ENCODE measurements around the gene INPP4B. TPM values are rescaled to one million over a fixed set of nuclear protein-coding genes. Genes with fewer than 3 reads are reported as not detected.

The INPP4B gene
- total and polyA plus RNA-seq, 2 of the 4 experiments (the other 2 are of a cell fraction), result 1.8 to 14.0 TPM

- DNase-seq (no peak), ATAC-seq (ENCODE audit: low read depth) (no peak)
- Histone ChIP-seq H2BK5ac (ENCODE audit: low read depth, low read length, poor library complexity, severe bottlenecking) (no peak overlapping the region), H2BK15ac (ENCODE audit: low read depth, low read length) (no peak overlapping the region), H3K4me3 (ENCODE audit: insufficient read depth, low read depth, low read length) (no peak overlapping the region), H2AK5ac (ENCODE audit: low read depth, low read length) (no peak overlapping the region), H3K4me2 (ENCODE audit: low read depth, low read length) (no peak overlapping the region), H3K14ac (replicated peaks; ENCODE audit: low read depth, low read length) (no peak overlapping the region), H3K36me3 (ENCODE audit: control insufficient read depth, insufficient read depth, low read length) (no peaks in the 10 kb centered on the region), H2BK120ac (ENCODE audit: low read depth, low read length) (no peak overlapping the region), H4K20me1 (ENCODE audit: insufficient read depth, low read length) (no peaks in the 10 kb centered on the region), H3K56ac (ENCODE audit: extremely low read depth, insufficient read depth, low read length) (no peak overlapping the region), H3K9ac (ENCODE audit: low read depth, low read length) (no peak overlapping the region), H3K4ac (ENCODE audit: low read depth, low read length) (no peak overlapping the region; the same call in 1 of the 2 replicates), H2AK9ac (replicated peaks; ENCODE audit: low read depth, low read length, poor library complexity) (no peak overlapping the region), H2BK20ac (ENCODE audit: low read depth, low read length) (no peak overlapping the region), H4K8ac (ENCODE audit: low read depth in 2 of 2, low read length in 2 of 2) (no peak overlapping the region), H4K5ac (ENCODE audit: low read depth, low read length) (no peak overlapping the region), H3K9me3 (ENCODE audit: control insufficient read depth, insufficient read depth, low read length) (no peaks in the 10 kb centered on the region), H2AFZ (replicated peaks; ENCODE audit: low read length, poor library complexity) (no peak overlapping the region), H3K4me1 (ENCODE audit: control insufficient read depth, insufficient read depth, low read length) (peaks cover 9% of the 10 kb centered on the region; the same call in 1 of the 2 replicates), H3K79me1 (ENCODE audit: low read depth in 1 of 2, low read length in 2 of 2) (no peaks in the 10 kb centered on the region), H3K27ac (ENCODE audit: insufficient read depth, low read length) (no peak overlapping the region), H4K91ac (ENCODE audit: insufficient read depth, low read depth, low read length) (no peak overlapping the region), H3K23ac (ENCODE audit: low read depth, low read length) (no peak overlapping the region), H3K27me3 (ENCODE audit: control insufficient read depth, insufficient read depth, low read length) (no peaks in the 10 kb centered on the region), H3K18ac (ENCODE audit: low read depth, low read length) (no peak overlapping the region), H3K9me1 (ENCODE audit: insufficient read depth, low read length) (0 out of 2 replicates have a peak, but pooled peaks cover 2% of the 10 kb centered on the region)
- 83% methylated on average over 2 of the region's 3 CpGs; no CpG with 5 or more reads in 1 of the 2 experiments for WGBS, 2 experiments (ENCODE audit: extremely low coverage in 2 of 2, insufficient read length in 1 of 2)
- in situ Hi-C loops (cut with MboI; ENCODE audit: low sequenced_read_pairs), result no loop called here
- TF ChIP-seq RCOR1 (IDR thresholded peaks at IDR 0.05; ENCODE audit: insufficient replicate concordance, low read length) (no peak), MAFK (IDR thresholded peaks at IDR 0.05; ENCODE audit: low read depth, low read length) (no peak), USF2 (IDR thresholded peaks at IDR 0.05; ENCODE audit: low read depth, low read length) (no peak), MAZ (IDR thresholded peaks at IDR 0.05; ENCODE audit: borderline replicate concordance, low read depth, low read length) (no peak), CEBPB (IDR thresholded peaks at IDR 0.05; ENCODE audit: low read depth, low read length) (no peak), CHD1 (IDR thresholded peaks at IDR 0.05; ENCODE audit: low read depth, low read length) (no peak), FOS (IDR thresholded peaks at IDR 0.05; ENCODE audit: low read depth, low read length) (no peak), NFE2L2 (IDR thresholded peaks at IDR 0.05; ENCODE audit: low read depth, low read length) (no peak), SMC3 (IDR thresholded peaks at IDR 0.05; ENCODE audit: low read depth, low read length) (no peak), POLR2A (IDR thresholded peaks at IDR 0.05; ENCODE audit: low read depth, low read length) (no peak), MXI1 (IDR thresholded peaks at IDR 0.05; ENCODE audit: borderline replicate concordance, low read depth, low read length) (no peak), BHLHE40 (IDR thresholded peaks at IDR 0.05; ENCODE audit: low read depth, low read length) (no peak), RAD21 (IDR thresholded peaks at IDR 0.05; ENCODE audit: low read length) (no peak), RFX5 (IDR thresholded peaks at IDR 0.05; ENCODE audit: low read depth, low read length) (no peak)
- TF ChIP-seq, protein P1, sequence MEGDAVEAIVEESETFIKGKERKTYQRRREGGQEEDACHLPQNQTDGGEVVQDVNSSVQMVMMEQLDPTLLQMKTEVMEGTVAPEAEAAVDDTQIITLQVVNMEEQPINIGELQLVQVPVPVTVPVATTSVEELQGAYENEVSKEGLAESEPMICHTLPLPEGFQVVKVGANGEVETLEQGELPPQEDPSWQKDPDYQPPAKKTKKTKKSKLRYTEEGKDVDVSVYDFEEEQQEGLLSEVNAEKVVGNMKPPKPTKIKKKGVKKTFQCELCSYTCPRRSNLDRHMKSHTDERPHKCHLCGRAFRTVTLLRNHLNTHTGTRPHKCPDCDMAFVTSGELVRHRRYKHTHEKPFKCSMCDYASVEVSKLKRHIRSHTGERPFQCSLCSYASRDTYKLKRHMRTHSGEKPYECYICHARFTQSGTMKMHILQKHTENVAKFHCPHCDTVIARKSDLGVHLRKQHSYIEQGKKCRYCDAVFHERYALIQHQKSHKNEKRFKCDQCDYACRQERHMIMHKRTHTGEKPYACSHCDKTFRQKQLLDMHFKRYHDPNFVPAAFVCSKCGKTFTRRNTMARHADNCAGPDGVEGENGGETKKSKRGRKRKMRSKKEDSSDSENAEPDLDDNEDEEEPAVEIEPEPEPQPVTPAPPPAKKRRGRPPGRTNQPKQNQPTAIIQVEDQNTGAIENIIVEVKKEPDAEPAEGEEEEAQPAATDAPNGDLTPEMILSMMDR (conservative IDR thresholded peaks at IDR 0.05; ENCODE audit: low read depth, low read length), result no peak
- TF ChIP-seq, protein P2, sequence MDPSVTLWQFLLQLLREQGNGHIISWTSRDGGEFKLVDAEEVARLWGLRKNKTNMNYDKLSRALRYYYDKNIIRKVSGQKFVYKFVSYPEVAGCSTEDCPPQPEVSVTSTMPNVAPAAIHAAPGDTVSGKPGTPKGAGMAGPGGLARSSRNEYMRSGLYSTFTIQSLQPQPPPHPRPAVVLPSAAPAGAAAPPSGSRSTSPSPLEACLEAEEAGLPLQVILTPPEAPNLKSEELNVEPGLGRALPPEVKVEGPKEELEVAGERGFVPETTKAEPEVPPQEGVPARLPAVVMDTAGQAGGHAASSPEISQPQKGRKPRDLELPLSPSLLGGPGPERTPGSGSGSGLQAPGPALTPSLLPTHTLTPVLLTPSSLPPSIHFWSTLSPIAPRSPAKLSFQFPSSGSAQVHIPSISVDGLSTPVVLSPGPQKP (IDR thresholded peaks at IDR 0.05; ENCODE audit: borderline replicate concordance, low read depth, low read length), result no peak
- dilution Hi-C loops (cut with HindIII; ENCODE audit: low sequenced_read_pairs, unreplicated experiment), result no loop called here
- intact Hi-C loops (cut with micrococcal nuclease), result no loop called here
- ChIA-PET POLR2A (ENCODE audit: unreplicated experiment) (no interaction called here), CTCF (no interaction called here)
- BruUV-seq (replicated peaks), result no TSS peak
These were observed 806.1 kb downstream of the INPP4B start for GRCh38 chr4:142040043-142040442.
